OCI-LY1 (cell line): ENCODE results near the gene TIMP3.

Source experiments
- H2AFZ ChIP-seq: fragments of 200-600 bp; sonication (generic), shearing (Covaris generic); 2 replicates; pipeline ENCODE4 v1.6.0; 2014; ENCODE audit warnings: antibody characterized with exemption, mild to moderate bottlenecking, low read length
- H3F3A ChIP-seq: fragments of 200-600 bp; sonication (generic), shearing (Covaris generic); 2 replicates; pipeline ENCODE4 v1.6.0; 2014; ENCODE audit warnings: mild to moderate bottlenecking, antibody characterized with exemption, low read length, moderate library complexity; ENCODE audit not compliant: insufficient read depth
- H3K27ac ChIP-seq: fragments of 200-600 bp; sonication (generic); 2 replicates; pipeline ENCODE4 v1.5.1; 2014; ENCODE audit warnings: low read length, mixed run types, mild to moderate bottlenecking, low read depth; ENCODE audit not compliant: poor library complexity, severe bottlenecking
- H3K27me3 ChIP-seq: fragments of 200-600 bp; sonication (generic); 2 replicates; pipeline ENCODE4 v1.6.0; 2014; ENCODE audit warnings: antibody characterized with exemption, mild to moderate bottlenecking, low read length, moderate library complexity; ENCODE audit not compliant: insufficient read depth
- H3K36me3 ChIP-seq: fragments of 200-600 bp; sonication (generic); 2 replicates; pipeline ENCODE4 v1.6.1; 2014; ENCODE audit warnings: mild to moderate bottlenecking, antibody characterized with exemption, low read length, moderate library complexity, mixed read lengths; ENCODE audit not compliant: insufficient read depth
- H3K4me1 ChIP-seq: fragments of 200-600 bp; sonication (generic); 2 replicates; pipeline ENCODE4 v1.5.1; 2014; ENCODE audit warnings: mild to moderate bottlenecking, low read length, moderate library complexity; ENCODE audit not compliant: insufficient read depth, severe bottlenecking
- H3K4me2 ChIP-seq: fragments of 200-600 bp; sonication (generic), shearing (Covaris generic); 2 replicates; pipeline ENCODE4 v1.6.1; 2014; ENCODE audit warnings: low read length
- H3K4me3 ChIP-seq: fragments of 200-600 bp; sonication (generic); 2 replicates; pipeline ENCODE4 v1.5.1; 2014; ENCODE audit warnings: low read length, low read depth, mild to moderate bottlenecking, mixed read lengths; ENCODE audit not compliant: poor library complexity, severe bottlenecking
- H3K79me2 ChIP-seq: fragments of 200-600 bp; shearing (Covaris generic); 2 replicates; pipeline ENCODE4 v1.6.1; 2016; ENCODE audit warnings: mixed run types, low read length, mixed read lengths; ENCODE audit not compliant: insufficient read depth
- H3K9ac ChIP-seq: fragments of 200-600 bp; sonication (generic), shearing (Covaris generic); 2 replicates; pipeline ENCODE4 v1.6.1; 2014; ENCODE audit warnings: mild to moderate bottlenecking, low read length, mixed read lengths
- H3K9me2 ChIP-seq: fragments of 200-600 bp; sonication (generic), shearing (Covaris generic); 2 replicates; pipeline ENCODE4 v1.6.1; 2014; ENCODE audit warnings: low read depth, mild to moderate bottlenecking, low read length, mixed read lengths
- H3K9me3 ChIP-seq: fragments of 200-600 bp; shearing (Covaris generic); 2 replicates; pipeline ENCODE4 v1.6.1; 2014; ENCODE audit warnings: low read length, mixed read lengths
- H4K20me1 ChIP-seq: fragments of 200-600 bp; sonication (generic), shearing (Covaris generic); 2 replicates; pipeline ENCODE4 v1.6.0; 2016; ENCODE audit warnings: mild to moderate bottlenecking, low read length; ENCODE audit not compliant: insufficient read depth
- CTCF ChIP-seq: fragments of 200-600 bp; sonication (generic), shearing (Covaris generic); IDR thresholded peaks from 2 replicates; pipeline ENCODE4 v1.5.1; 2017; ENCODE audit warnings: mild to moderate bottlenecking, antibody characterized with exemption, low read length, moderate library complexity, mixed read lengths
- EZH2 ChIP-seq: fragments of 200-600 bp; sonication (generic), shearing (Covaris generic); IDR thresholded peaks from 2 replicates; pipeline ENCODE4 v1.8.0; 2017; ENCODE audit warnings: borderline replicate concordance, mixed run types, mild to moderate bottlenecking, antibody characterized with exemption, low read length, moderate library complexity, mixed read lengths

The TIMP3 gene

GRCh38 chr22:32801537-32802236 lies at the start of gene TIMP3:
Gene TIMP3, plus strand, starts transcription at chr22:32801705. Its CDS starts 297 bp downstream, at chr22:32802002.
- no peak for TF ChIP-seq EZH2
- TF ChIP-seq CTCF = no peak
- Histone ChIP-seq H3K27ac (no peak within 1 kb of the TSS), H3K36me3 (no peaks in the 10 kb centered on the region), H3K27me3 (peaks cover 5% of the 10 kb centered on the region; the same call in 1 of the 2 replicates), H3K9me3 (no peaks in the 10 kb centered on the region), H3K9ac (no peak within 1 kb of the TSS), H3K9me2 (no peaks in the 10 kb centered on the region), H4K20me1 (no peaks in the 10 kb centered on the region), H3F3A (no peaks in the 10 kb centered on the region), H2AFZ (no peak within 1 kb of the TSS), H3K4me3 (no peak within 1 kb of the TSS), H3K79me2 (no peaks in the 10 kb centered on the region), H3K4me1 (no peaks in the 10 kb centered on the region), H3K4me2 (no peak within 1 kb of the TSS)

- no peak overlapping the region for H3K9ac ChIP-seq
- H3K4me3 ChIP-seq = no peak overlapping the region
- no peaks in the 10 kb centered on the region for H3F3A ChIP-seq
- no peaks in the 10 kb centered on the region for H3K79me2 ChIP-seq
- no peaks in the 10 kb centered on the region for H3K36me3 ChIP-seq
- H2AFZ ChIP-seq = no peak overlapping the region
- no peaks in the 10 kb centered on the region for H3K9me2 ChIP-seq
- no peaks in the 10 kb centered on the region for H3K9me3 ChIP-seq
- no peaks in the 10 kb centered on the region for H3K27me3 ChIP-seq
- H4K20me1 ChIP-seq = no peaks in the 10 kb centered on the region
- H3K4me1 ChIP-seq = no peaks in the 10 kb centered on the region
- TF ChIP-seq EZH2 (no peak), CTCF (no peak)
- no peak overlapping the region for H3K27ac ChIP-seq
- no peak overlapping the region for H3K4me2 ChIP-seq
Observed at GRCh38 chr22:32752326-32752725, 49.2 kb upstream of the TIMP3 start.

- H3K36me3 ChIP-seq = no peaks in the 10 kb centered on the region
- no peak overlapping the region for H3K9ac ChIP-seq
- no peaks in the 10 kb centered on the region for H4K20me1 ChIP-seq
- no peak overlapping the region for H2AFZ ChIP-seq
- H3K4me2 ChIP-seq = no peak overlapping the region
- H3K4me1 ChIP-seq = no peaks in the 10 kb centered on the region
- H3K9me2 ChIP-seq = no peaks in the 10 kb centered on the region
- no peak overlapping the region for H3K4me3 ChIP-seq
- no peaks in the 10 kb centered on the region for H3F3A ChIP-seq
- no peaks in the 10 kb centered on the region for H3K9me3 ChIP-seq
- H3K27ac ChIP-seq = no peak overlapping the region
- no peak for TF ChIP-seq EZH2
- no peak for TF ChIP-seq CTCF
- H3K27me3 ChIP-seq = no peaks in the 10 kb centered on the region
- no peaks in the 10 kb centered on the region for H3K79me2 ChIP-seq
Observed at GRCh38 chr22:32752816-32753520, 48.5 kb upstream of the TIMP3 start.
